ENCODE data around the gene PTPN6. TPM values are rescaled to one million over a fixed set of nuclear protein-coding genes. Genes with fewer than 3 reads are reported as not detected.

PTPN6 gene
- polyA plus RNA-seq, 1 experiment = 0.27 TPM

DNA sequence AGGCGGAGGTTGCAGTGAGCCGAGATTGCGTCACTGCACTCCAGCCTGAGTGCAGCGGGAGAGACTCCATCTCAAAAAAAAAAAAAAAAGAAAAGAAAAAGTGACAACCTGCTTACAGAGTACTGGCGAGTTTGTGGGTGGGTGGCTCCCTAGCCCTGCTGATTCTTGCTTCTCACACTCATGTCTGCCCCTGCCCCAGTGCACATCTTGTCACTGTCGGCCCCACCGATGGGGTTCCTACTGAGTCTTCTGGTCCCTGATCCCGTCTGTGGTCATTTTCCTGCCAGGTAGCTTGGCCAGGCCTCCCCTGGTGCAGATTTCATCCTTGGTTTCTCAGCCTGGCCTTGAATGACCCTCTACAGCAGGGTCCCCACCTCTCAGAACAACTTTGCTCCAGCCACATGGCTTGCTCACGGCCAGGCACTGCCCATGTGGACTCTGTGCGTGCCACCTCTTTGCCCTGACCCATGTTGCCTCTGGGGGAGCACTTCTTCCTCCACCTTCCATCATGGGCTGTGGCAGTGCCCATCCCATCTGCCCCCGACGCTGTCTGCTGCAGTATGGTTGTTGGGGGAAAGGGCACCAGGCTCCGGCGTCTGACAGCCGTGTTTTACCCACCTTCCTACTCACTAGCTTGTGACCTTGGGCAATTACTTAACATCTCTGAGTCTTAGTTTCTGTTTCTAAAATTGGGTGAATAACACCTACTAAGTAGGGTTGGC is 2.1 kb upstream of the PTPN6 start:
- H3K4me3 ChIP-seq (ENCODE audit: low read depth, low read length) = no peak overlapping the region
- H3K36me3 ChIP-seq (ENCODE audit: control insufficient read depth, insufficient read depth, low read length) = peaks cover 4% of the 10 kb centered on the region
- no peak for DNase-seq (ENCODE audit: low read depth)
- POLR2A ChIA-PET = no interaction called here
- no peaks in the 10 kb centered on the region for H3K27me3 ChIP-seq (ENCODE audit: control insufficient read depth, insufficient read depth, low read length)
- CTCF ChIA-PET = interaction anchor here (0.7 to 2.0 kb wide), 7 partner anchors 15 to 165 kb away, joined by 3 to 5 read pairs (median 3); partner anchors contain the start of gene SPSB2
- TF ChIP-seq, protein P1, sequence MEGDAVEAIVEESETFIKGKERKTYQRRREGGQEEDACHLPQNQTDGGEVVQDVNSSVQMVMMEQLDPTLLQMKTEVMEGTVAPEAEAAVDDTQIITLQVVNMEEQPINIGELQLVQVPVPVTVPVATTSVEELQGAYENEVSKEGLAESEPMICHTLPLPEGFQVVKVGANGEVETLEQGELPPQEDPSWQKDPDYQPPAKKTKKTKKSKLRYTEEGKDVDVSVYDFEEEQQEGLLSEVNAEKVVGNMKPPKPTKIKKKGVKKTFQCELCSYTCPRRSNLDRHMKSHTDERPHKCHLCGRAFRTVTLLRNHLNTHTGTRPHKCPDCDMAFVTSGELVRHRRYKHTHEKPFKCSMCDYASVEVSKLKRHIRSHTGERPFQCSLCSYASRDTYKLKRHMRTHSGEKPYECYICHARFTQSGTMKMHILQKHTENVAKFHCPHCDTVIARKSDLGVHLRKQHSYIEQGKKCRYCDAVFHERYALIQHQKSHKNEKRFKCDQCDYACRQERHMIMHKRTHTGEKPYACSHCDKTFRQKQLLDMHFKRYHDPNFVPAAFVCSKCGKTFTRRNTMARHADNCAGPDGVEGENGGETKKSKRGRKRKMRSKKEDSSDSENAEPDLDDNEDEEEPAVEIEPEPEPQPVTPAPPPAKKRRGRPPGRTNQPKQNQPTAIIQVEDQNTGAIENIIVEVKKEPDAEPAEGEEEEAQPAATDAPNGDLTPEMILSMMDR (IDR thresholded peaks at IDR 0.05; ENCODE audit: insufficient read depth, low read depth, low read length) = no peak

DNA sequence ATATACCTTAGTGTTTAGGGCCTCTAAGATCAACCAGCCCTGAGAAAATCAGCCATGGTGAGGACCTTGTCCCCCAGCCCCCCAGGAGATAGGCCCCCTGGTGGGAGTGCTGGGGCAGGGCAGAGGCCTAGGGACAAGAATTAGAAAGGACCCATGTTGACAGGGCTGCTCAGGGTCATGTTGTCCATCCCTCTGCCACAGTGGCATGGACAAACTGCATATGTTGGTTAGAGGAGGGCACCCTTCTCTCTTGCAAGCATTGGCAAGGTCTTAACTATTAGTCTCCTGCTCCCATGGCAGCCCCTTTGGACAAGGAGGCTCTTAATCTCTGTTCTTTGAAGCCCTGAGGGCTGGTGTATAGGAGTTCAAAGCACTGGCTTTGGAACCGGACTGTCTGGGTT is 755 bp upstream of the PTPN6 start:
- no peaks in the 10 kb centered on the region for H3K27me3 ChIP-seq (ENCODE audit: control insufficient read depth, insufficient read depth, low read length)
- TF ChIP-seq, protein P1 (IDR thresholded peaks at IDR 0.05; ENCODE audit: insufficient read depth, low read depth, low read length) = 0 out of 2 replicates have a peak, but pooled peaks have one; percentile 26
- H3K4me3 ChIP-seq (ENCODE audit: low read depth, low read length) = no peak overlapping the region
- POLR2A ChIA-PET = no interaction called here
- H3K36me3 ChIP-seq (ENCODE audit: control insufficient read depth, insufficient read depth, low read length) = peaks cover 4% of the 10 kb centered on the region
- no peak for DNase-seq (ENCODE audit: low read depth)
- CTCF ChIA-PET = interaction anchor here (0.8 to 2.0 kb wide), 3 partner anchors 11 to 164 kb away, joined by 4 to 5 read pairs (median 4); no protein-coding TSS in a partner anchor

DNA sequence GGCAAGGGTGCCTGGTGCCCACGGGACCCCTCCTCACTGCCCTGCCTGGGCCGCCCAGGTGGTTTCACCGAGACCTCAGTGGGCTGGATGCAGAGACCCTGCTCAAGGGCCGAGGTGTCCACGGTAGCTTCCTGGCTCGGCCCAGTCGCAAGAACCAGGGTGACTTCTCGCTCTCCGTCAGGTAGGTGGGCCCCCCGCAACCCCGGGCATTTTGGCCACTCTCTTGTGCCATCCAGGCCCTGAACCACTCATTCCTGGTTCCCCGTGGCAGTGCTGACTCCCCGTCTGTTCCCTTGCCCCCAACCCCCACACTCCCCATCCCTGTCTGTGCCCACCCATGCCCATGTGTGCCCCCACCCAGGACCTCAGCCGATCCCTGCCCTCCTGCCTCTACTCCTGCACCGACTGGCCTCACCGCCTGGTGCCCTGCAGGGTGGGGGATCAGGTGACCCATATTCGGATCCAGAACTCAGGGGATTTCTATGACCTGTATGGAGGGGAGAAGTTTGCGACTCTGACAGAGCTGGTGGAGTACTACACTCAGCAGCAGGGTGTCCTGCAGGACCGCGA is 480 bp downstream of the PTPN6 start:
- Histone ChIP-seq H3K36me3 (ENCODE audit: control insufficient read depth, insufficient read depth, low read length) (peaks cover under 1% of the 10 kb centered on the region), H3K4me3 (ENCODE audit: low read depth, low read length) (no peak overlapping the region), H3K27me3 (ENCODE audit: control insufficient read depth, insufficient read depth, low read length) (no peaks in the 10 kb centered on the region)
- POLR2A ChIA-PET = no interaction called here
- TF ChIP-seq, protein P1 (IDR thresholded peaks at IDR 0.05; ENCODE audit: insufficient read depth, low read depth, low read length) = no peak
- DNase-seq (ENCODE audit: low read depth) = no peak
- CTCF ChIA-PET = interaction anchor here (0.6 to 1.6 kb wide), 2 partner anchors 10 kb away, joined by 4 to 7 read pairs; no protein-coding TSS in a partner anchor

DNA sequence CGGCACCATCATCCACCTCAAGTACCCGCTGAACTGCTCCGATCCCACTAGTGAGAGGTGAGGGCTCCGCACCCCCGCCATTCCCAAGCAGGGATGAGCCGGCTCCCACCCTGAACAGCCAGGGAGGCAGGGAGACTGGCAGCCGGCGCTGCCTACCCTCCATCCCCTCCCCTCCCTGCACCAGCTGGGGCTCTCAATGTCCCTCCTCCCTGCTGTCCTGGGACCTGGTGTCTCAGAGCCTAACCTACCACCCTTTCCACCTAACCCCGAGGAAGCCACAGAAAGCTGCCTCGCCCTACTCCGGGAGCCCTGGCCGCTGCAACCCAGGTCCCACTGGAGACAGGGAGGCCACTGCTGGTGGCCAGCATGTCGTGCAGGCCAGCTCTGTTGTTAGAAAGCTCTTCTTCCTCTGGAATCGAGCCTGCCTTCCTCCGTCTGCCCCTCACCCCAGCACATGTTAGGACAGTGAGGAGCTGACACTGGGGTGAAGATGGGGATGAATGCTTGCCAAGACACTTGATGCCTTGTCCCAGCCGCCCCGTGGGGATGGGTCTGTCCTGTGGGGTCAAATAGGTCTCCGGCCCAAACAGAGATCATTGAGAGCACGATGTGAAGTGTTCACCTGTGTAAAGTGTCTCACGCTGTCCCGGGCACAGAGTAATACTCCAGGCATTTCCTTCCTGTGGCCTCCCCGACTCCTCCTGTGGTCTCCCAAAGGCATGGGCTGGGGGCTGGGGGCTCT is 1.1 kb downstream of the PTPN6 start:
- no peak for DNase-seq (ENCODE audit: low read depth)
- CTCF ChIA-PET = interaction anchor here (1.0 to 1.6 kb wide), 3 partner anchors 9 to 80 kb away, joined by 3 to 7 read pairs (median 3); partner anchors contain the start of genes C12orf57 and RNU7-1
- H3K36me3 ChIP-seq (ENCODE audit: control insufficient read depth, insufficient read depth, low read length) = no peaks in the 10 kb centered on the region
- POLR2A ChIA-PET = no interaction called here
- no peak overlapping the region for H3K4me3 ChIP-seq (ENCODE audit: low read depth, low read length)
- TF ChIP-seq, protein P1 (IDR thresholded peaks at IDR 0.05; ENCODE audit: insufficient read depth, low read depth, low read length) = no peak
- no peaks in the 10 kb centered on the region for H3K27me3 ChIP-seq (ENCODE audit: control insufficient read depth, insufficient read depth, low read length)

Data from BJ (cell line).